GM20431 (cell line): ENCODE results near the gene POLR2H.
"Not testable (repeated sequence)": the region's sequence is repeated elsewhere in the genome, so short reads cannot be mapped to it uniquely, and the experiment has no call there.

Experiments used
- in situ Hi-C: fragments of 300-500 bp; cut with MseI, MboI; formaldehyde crosslinking; loops from one replicate; pipeline ENCODE4 v1.15.0; 2020; ENCODE audit warnings: low sequenced_read_pairs; ENCODE audit not compliant: unreplicated experiment

POLR2H gene

GRCh38 chr3:184335291-184335660, 26.2 kb upstream of the POLR2H start:
- in situ Hi-C loops = no loop called here

- in situ Hi-C loops = no loop called here
Observed at GRCh38 chr3:184335661-184336546, 25.6 kb upstream of the POLR2H start.

GRCh38 chr3:184336547-184337398, 24.7 kb upstream of the POLR2H start:
- in situ Hi-C loops = no loop called here

GRCh38 chr3:184337399-184337714, 24.2 kb upstream of the POLR2H start, which contains the start of gene FAM131A:
Gene FAM131A, plus strand, starts transcription at chr3:184337600. Its CDS starts 31 bp downstream, at chr3:184337631.
- in situ Hi-C loops = no loop called here

- in situ Hi-C loops = no loop called here
Observed at GRCh38 chr3:184337981-184338380, 23.5 kb upstream of the POLR2H start.

GRCh38 chr3:184338511-184338945, 23.0 kb upstream of the POLR2H start:
- in situ Hi-C loops = no loop called here

GRCh38 chr3:184339001-184339400, 22.5 kb upstream of the POLR2H start:
- in situ Hi-C loops = no loop called here

GRCh38 chr3:184339451-184340135, 21.9 kb upstream of the POLR2H start:
- in situ Hi-C loops = not testable (repeated sequence)

GRCh38 chr3:184341925-184342324, 19.6 kb upstream of the POLR2H start:
- in situ Hi-C loops = no loop called here

GRCh38 chr3:184343200-184343876, 18.2 kb upstream of the POLR2H start:
- in situ Hi-C loops = no loop called here

GRCh38 chr3:184344579-184345316, 16.8 kb upstream of the POLR2H start:
- in situ Hi-C loops = no loop called here

GRCh38 chr3:184345317-184346144, 16.0 kb upstream of the POLR2H start:
- in situ Hi-C loops = no loop called here

- in situ Hi-C loops = no loop called here
Observed at GRCh38 chr3:184346480-184347190, 14.9 kb upstream of the POLR2H start.

GRCh38 chr3:184347321-184348056, 14.0 kb upstream of the POLR2H start:
- in situ Hi-C loops = no loop called here

GRCh38 chr3:184348057-184348382, 13.5 kb upstream of the POLR2H start:
- in situ Hi-C loops = no loop called here

GRCh38 chr3:184349563-184350470, 11.7 kb upstream of the POLR2H start:
- in situ Hi-C loops = no loop called here
